Measurements from ENCODE around the gene DNAJC3.
"Not testable (repeated sequence)": the region's sequence is repeated elsewhere in the genome, so short reads cannot be mapped to it uniquely, and the experiment has no call there.

The DNAJC3 gene

GRCh38 chr13:95652244-95652764, 24.6 kb upstream of the DNAJC3 start:
- DNase-seq (ENCODE audit: low spot score) = no peak
- no peak for TF ChIP-seq CTCF (IDR thresholded peaks at IDR 0.05; ENCODE audit: extremely low read depth, missing control alignments)

GRCh38 chr13:95652821-95653220, 24.1 kb upstream of the DNAJC3 start:
- no peak for TF ChIP-seq CTCF (IDR thresholded peaks at IDR 0.05; ENCODE audit: extremely low read depth, missing control alignments)
- DNase-seq (ENCODE audit: low spot score) = no peak

GRCh38 chr13:95656386-95657015, 20.4 kb upstream of the DNAJC3 start:
- TF ChIP-seq CTCF (IDR thresholded peaks at IDR 0.05; ENCODE audit: extremely low read depth, missing control alignments) = no peak
- no peak for DNase-seq (ENCODE audit: low spot score)

- no peak for TF ChIP-seq CTCF (IDR thresholded peaks at IDR 0.05; ENCODE audit: extremely low read depth, missing control alignments)
Observed at GRCh38 chr13:95659500-95659899, 17.4 kb upstream of the DNAJC3 start.

GRCh38 chr13:95660981-95661581, 15.9 kb upstream of the DNAJC3 start:
- no peak for TF ChIP-seq CTCF (IDR thresholded peaks at IDR 0.05; ENCODE audit: extremely low read depth, missing control alignments)
- DNase-seq (ENCODE audit: low spot score) = no peak

More at GRCh38 chr13:95659500-95659899, 17.4 kb upstream of the DNAJC3 start:
- DNase-seq (ENCODE audit: low spot score) = no peak

GRCh38 chr13:95667235-95667634, 9.7 kb upstream of the DNAJC3 start:
- DNase-seq (ENCODE audit: low spot score) = not testable (repeated sequence)

- no peak for DNase-seq (ENCODE audit: low spot score)
- no peak for TF ChIP-seq CTCF (IDR thresholded peaks at IDR 0.05; ENCODE audit: extremely low read depth, missing control alignments)
Observed at GRCh38 chr13:95671597-95671996, 5.3 kb upstream of the DNAJC3 start.

All from GM20000 (cell line).